Heart left ventricle (tissue), 16 donors: ENCODE results near the gene NCAM1. TPM values are rescaled to one million over a fixed set of nuclear protein-coding genes. Genes with fewer than 3 reads are reported as not detected.

ENCODE experiments used
- ATAC-seq, 4 donors: fragments of 200-7000 bp; cut with Tn5 transposase; one replicate each; pipeline ENCODE4 v1.9.1; 2020 to 2022; ENCODE audit warnings: moderate library complexity in 4 of 4, mild to moderate bottlenecking in 3 of 4, moderate number of reproducible peaks in 1 of 4
- DNase-seq, 5 donors: peaks; one replicate each; pipeline ENCODE4 v3.0.0-alpha.2; 2020
- H3K27ac ChIP-seq, 12 donors: fragments of 200-600 bp; sonication (generic) in 4 of 12; one replicate each; pipeline versions ENCODE4 v1.5.0 to v1.8.0; 2016 to 2022; ENCODE audit warnings: mild to moderate bottlenecking in 2 of 12
- H3K27me3 ChIP-seq, 9 donors: fragments of 200-600 bp; sonication (generic) in 2 of 9; one replicate each; pipeline versions ENCODE4 v1.5.1 to v1.8.0; 2016 to 2022; ENCODE audit warnings: mild to moderate bottlenecking in 3 of 9
- H3K36me3 ChIP-seq, 9 donors: fragments of 200-600 bp; sonication (generic) in 2 of 9; one replicate each; pipeline versions ENCODE4 v1.5.0 to v1.8.0; 2018 to 2022; ENCODE audit warnings: mild to moderate bottlenecking in 2 of 9
- H3K4me1 ChIP-seq, 12 donors: fragments of 200-600 bp; sonication (generic) in 4 of 12; one replicate each; pipeline versions ENCODE4 v1.5.0 to v1.8.0; 2016 to 2022; ENCODE audit warnings: mild to moderate bottlenecking in 3 of 12
- H3K4me3 ChIP-seq, 12 donors: fragments of 200-600 bp; sonication (generic) in 4 of 12; one replicate each; pipeline versions ENCODE4 v1.5.0 to v1.8.0; 2017 to 2022; ENCODE audit warnings: mild to moderate bottlenecking in 9 of 12, moderate library complexity in 4 of 12
- H3K9me3 ChIP-seq, 12 donors: fragments of 200-600 bp; sonication (generic) in 4 of 12; one replicate each; pipeline versions ENCODE4 v1.5.0 to v1.8.0; 2016 to 2022; ENCODE audit warnings: mild to moderate bottlenecking in 1 of 12
- POLR2A ChIP-seq, 2 donors: fragments of 450-650 bp; IDR thresholded peaks; one replicate each; pipeline ENCODE4 v1.6.1; 2017; ENCODE audit warnings: antibody characterized with exemption in 2 of 2, mild to moderate bottlenecking in 2 of 2, moderate library complexity in 2 of 2
- WGBS, 4 donors: extraction: QIAGEN DNeasy Blood & Tissue Kit in 2 of 4; methylation state at CpG; one replicate each; pipeline versions ENCODE4 v1.1.5 to v1.1.7; 2013 to 2018; 5-methylcytosine and 5-hydroxymethylcytosine counted together
- intact Hi-C, 10 donors: fragments of 100-400 bp; cut with DNase I; formaldehyde crosslinking; loops; one replicate each; pipeline versions ENCODE4 v1.11.1 to v1.14.2; 2022
- polyA plus RNA-seq, 2 donors: library from polyadenylated mRNA; stranded (reverse); fragments of 200-250 nt; gene quantifications; one replicate each; pipeline ENCODE4 v1.2.3, GENCODE V29; 2013
- total RNA-seq, 9 donors: library from RNA; depleted of rRNA in 2 of 9; stranded (reverse); fragments of >200 nt in 2 of 9; fragmentation: NEBNext Ultra II Directional in 3 of 9; extraction: Animal tissue kit (Norgen Biotek cat#: 25700) in 3 of 9; gene quantifications; one replicate each; pipeline versions ENCODE4 v1.1.0 to v1.2.4, GENCODE V29; 2016 to 2023
- TF ChIP-seq, protein P1 (sequence below), 12 donors: fragments of 200-600 bp; sonication (generic) in 4 of 12; IDR thresholded peaks; one replicate each; pipeline versions ENCODE4 v1.5.0 to v1.8.0; 2018 to 2022; ENCODE audit warnings: antibody characterized with exemption in 12 of 12, mild to moderate bottlenecking in 5 of 12
- donor health status: ischemic (EF 13 %, LVEDD 7.1; RV severe dilation, severe dysfunction).
- donor health status: healthy with polysubstance abuse.
- donor health status: DM: no; HTN: yes; CAD: no.
- donor health status: DM: no; HTN: no; CAD: no.
- donor health status: ischemic (EF 25% LVEDD 6.9; RV normal size, moderate dysfunction).
- donor health status: ischemic (EF 25% LVEDD 5.7; RV mildly dilated, moderate dysfunction).
- donor health status: healthy.
- donor health status: DM: yes; HTN: yes; CAD: no.
- donor health status: ischemic (EF 35%, LVEDD 5.7; RV mildly dilated, moderate dysfunction).
- donor health status: nonischemic (EF 11% LVEDD 7.7; RV severe dilation, severe dysfunction).
- donor health status: DM: yes; HTN: yes; CAD: no.
- donor health status: PGD.
- donor health status: ischemic (EF 29% LVEDD 5.4; RV normal size, mild dysfunction).
- donor health status: nonischemic (EF 23%, LVEDD 6.1; RV moderate dilation, normal function).

NCAM1 gene
- total and polyA plus RNA-seq, 11 donors = 78.0 to 753 (median 389) TPM

GRCh38 chr11:113160808-113161124 is 199.5 kb downstream of the NCAM1 start:
- ATAC-seq = no peak
- H3K4me1 ChIP-seq = peaks cover 0 to 38% (median 24%) of the 10 kb centered on the region in 12 donors
- 66 to 73% (median 71%) methylated on average over 6 of the region's 6 CpGs for WGBS, 4 donors
- no peak overlapping the region for H3K4me3 ChIP-seq
- peak overlapping the region in 1 of 12 donors; percentile 21 for H3K27ac ChIP-seq
- H3K27me3 ChIP-seq = no peaks in the 10 kb centered on the region
- no peaks in the 10 kb centered on the region for H3K9me3 ChIP-seq
- no peak for TF ChIP-seq POLR2A (IDR thresholded peaks at IDR 0.05)
- TF ChIP-seq, protein P1, sequence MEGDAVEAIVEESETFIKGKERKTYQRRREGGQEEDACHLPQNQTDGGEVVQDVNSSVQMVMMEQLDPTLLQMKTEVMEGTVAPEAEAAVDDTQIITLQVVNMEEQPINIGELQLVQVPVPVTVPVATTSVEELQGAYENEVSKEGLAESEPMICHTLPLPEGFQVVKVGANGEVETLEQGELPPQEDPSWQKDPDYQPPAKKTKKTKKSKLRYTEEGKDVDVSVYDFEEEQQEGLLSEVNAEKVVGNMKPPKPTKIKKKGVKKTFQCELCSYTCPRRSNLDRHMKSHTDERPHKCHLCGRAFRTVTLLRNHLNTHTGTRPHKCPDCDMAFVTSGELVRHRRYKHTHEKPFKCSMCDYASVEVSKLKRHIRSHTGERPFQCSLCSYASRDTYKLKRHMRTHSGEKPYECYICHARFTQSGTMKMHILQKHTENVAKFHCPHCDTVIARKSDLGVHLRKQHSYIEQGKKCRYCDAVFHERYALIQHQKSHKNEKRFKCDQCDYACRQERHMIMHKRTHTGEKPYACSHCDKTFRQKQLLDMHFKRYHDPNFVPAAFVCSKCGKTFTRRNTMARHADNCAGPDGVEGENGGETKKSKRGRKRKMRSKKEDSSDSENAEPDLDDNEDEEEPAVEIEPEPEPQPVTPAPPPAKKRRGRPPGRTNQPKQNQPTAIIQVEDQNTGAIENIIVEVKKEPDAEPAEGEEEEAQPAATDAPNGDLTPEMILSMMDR (IDR thresholded peaks at IDR 0.05) = no peak
- intact Hi-C loops = no loop called here
- no peak for DNase-seq
- no peaks in the 10 kb centered on the region for H3K36me3 ChIP-seq

- Histone ChIP-seq H3K4me1 (peaks cover 0 to 38% (median 24%) of the 10 kb centered on the region in 12 donors), H3K4me3 (no peak overlapping the region), H3K27ac (peak overlapping the region in 5 of 12 donors; percentile 13 to 70 (median 48)), H3K36me3 (no peaks in the 10 kb centered on the region), H3K9me3 (no peaks in the 10 kb centered on the region), H3K27me3 (no peaks in the 10 kb centered on the region)
- ATAC-seq = peak in 2 of 4 donors; percentile 31 to 58
- TF ChIP-seq, protein P1 (IDR thresholded peaks at IDR 0.05) = no peak
- TF ChIP-seq POLR2A (IDR thresholded peaks at IDR 0.05) = no peak
- 25 to 39% (median 33%) methylated on average over 5 of the region's 5 CpGs for WGBS, 4 donors
- peak in 1 of 5 donors; percentile 37 for DNase-seq
- intact Hi-C loops = no loop called here
These were observed 200.7 kb downstream of the NCAM1 start for GRCh38 chr11:113161711-113162591.

DNA sequence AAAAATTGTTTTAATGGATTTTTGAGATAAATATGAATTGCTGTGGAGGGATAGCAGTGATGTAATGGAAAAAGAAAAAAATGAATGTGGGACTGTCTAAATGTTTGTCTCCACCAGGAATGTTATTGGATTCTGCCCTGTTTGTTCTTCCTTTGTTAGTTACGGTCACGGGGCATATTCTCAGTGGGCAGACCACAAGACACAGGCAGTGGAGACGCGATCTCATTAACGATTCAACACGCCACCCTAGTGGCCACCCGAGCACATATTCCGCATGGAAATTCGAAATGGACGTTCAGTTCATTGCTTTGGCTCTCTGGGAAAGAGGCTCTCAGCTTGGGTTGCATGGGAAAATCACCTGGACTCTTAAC is 201.4 kb downstream of the NCAM1 start:
- Histone ChIP-seq H3K4me3 (no peak overlapping the region), H3K27ac (peak overlapping the region in 5 of 12 donors; percentile 10 to 70 (median 48)), H3K9me3 (no peaks in the 10 kb centered on the region), H3K27me3 (no peaks in the 10 kb centered on the region), H3K4me1 (peaks cover 0 to 45% (median 24%) of the 10 kb centered on the region in 12 donors), H3K36me3 (no peaks in the 10 kb centered on the region)
- 57 to 73% (median 63%) methylated on average over 10 of the region's 10 CpGs for WGBS, 4 donors
- DNase-seq (peak in 2 of 5 donors; percentile 19 to 43), ATAC-seq (peak; percentile 28 to 70 (median 43))
- no peak for TF ChIP-seq POLR2A (IDR thresholded peaks at IDR 0.05)
- TF ChIP-seq, protein P1 (IDR thresholded peaks at IDR 0.05) = peak in 4 of 12 donors; percentile 12 to 39 (median 31)
- intact Hi-C loops = no loop called here

GRCh38 chr11:113163291-113164030 is 202.2 kb downstream of the NCAM1 start:
- Histone ChIP-seq H3K4me3 (no peak overlapping the region), H3K4me1 (peaks cover 0 to 47% (median 22%) of the 10 kb centered on the region in 12 donors), H3K9me3 (no peaks in the 10 kb centered on the region), H3K27ac (peak overlapping the region in 4 of 12 donors; percentile 10 to 63 (median 32)), H3K36me3 (no peaks in the 10 kb centered on the region), H3K27me3 (no peaks in the 10 kb centered on the region)
- peak in 3 of 4 donors; percentile 32 to 41 (median 39) for ATAC-seq
- WGBS, 4 donors = 71 to 76% (median 73%) methylated on average over 9 of the region's 9 CpGs
- intact Hi-C loops = no loop called here
- DNase-seq = peak in 1 of 5 donors; percentile 19
- TF ChIP-seq, protein P1 (IDR thresholded peaks at IDR 0.05) = peak in 3 of 12 donors; percentile 24 to 28 (median 26)
- no peak for TF ChIP-seq POLR2A (IDR thresholded peaks at IDR 0.05)
